ENCODE measurements around the gene NPIPA8.
"Not testable (repeated sequence)": the region's sequence is repeated elsewhere in the genome, so short reads cannot be mapped to it uniquely, and the experiment has no call there.

GRCh38 chr16:18341417-18341960 lies 5.0 kb upstream of the NPIPA8 start:
- TF ChIP-seq CTCF, POLR2A (IDR thresholded peaks at IDR 0.05): not testable (repeated sequence)
